Keratinocyte (primary cell): ENCODE measurements around the gene DNAJA3. TPM values are rescaled to one million over a fixed set of nuclear protein-coding genes. Genes with fewer than 3 reads are reported as not detected.

Experiments used
- DNase-seq: peaks from one replicate; pipeline ENCODE4 v3.0.0-alpha.2; 2011; ENCODE audit warnings: low read depth, missing footprints, low spot score
- FAIRE-seq: peaks from 2 replicates; lab custom pipeline; 2011; peaks lifted over from hg19 to GRCh38; lab: Jason Lieb, UNC
- H2AFZ ChIP-seq: 2 replicates; pipeline ENCODE4 v1.6.0; 2012; ENCODE audit warnings: low read length, control low read depth, inconsistent platforms; ENCODE audit not compliant: control insufficient read depth
- H3K27ac ChIP-seq: 2 replicates; pipeline ENCODE4 v1.5.1; 2011; ENCODE audit warnings: low read length; ENCODE audit not compliant: control insufficient read depth, insufficient read depth
- H3K27me3 ChIP-seq: 3 replicates; pipeline ENCODE4 v1.6.0; 2011; ENCODE audit warnings: low read length; ENCODE audit not compliant: control insufficient read depth, insufficient read depth; ENCODE audit errors: extremely low read depth
- H3K36me3 ChIP-seq, 2 experiments: 2 replicates in 1 of 2; 3 replicates in 1 of 2; pipeline ENCODE4 v1.5.1; 2011; ENCODE audit warnings: low read length in 2 of 2, mild to moderate bottlenecking in 1 of 2; ENCODE audit not compliant: control insufficient read depth in 2 of 2, insufficient read depth in 2 of 2; ENCODE audit errors: extremely low read depth in 1 of 2
- H3K4me1 ChIP-seq: 3 replicates; pipeline ENCODE4 v1.5.1; 2011; ENCODE audit warnings: low read length; ENCODE audit not compliant: control insufficient read depth, insufficient read depth; ENCODE audit errors: extremely low read depth
- H3K4me2 ChIP-seq: 3 replicates; pipeline ENCODE4 v1.6.0; 2011; ENCODE audit warnings: low read depth, low read length; ENCODE audit not compliant: control insufficient read depth, insufficient read depth; ENCODE audit errors: extremely low read depth
- H3K4me3 ChIP-seq, 3 experiments: fragments of 200-600 bp in 1 of 3; sonication (generic) in 1 of 3; 2 replicates in 2 of 3; 3 replicates in 1 of 3; pipeline ENCODE4 v1.5.1; 2011 to 2016; ENCODE audit warnings: low read length in 3 of 3, mild to moderate bottlenecking in 3 of 3, control low read depth in 2 of 3, inconsistent platforms in 1 of 3, low read depth in 1 of 3, mixed read lengths in 1 of 3, mixed run types in 1 of 3, moderate library complexity in 1 of 3; ENCODE audit not compliant: control insufficient read depth in 2 of 3, insufficient read depth in 2 of 3; ENCODE audit errors: extremely low read depth in 1 of 3
- H3K79me2 ChIP-seq: 2 replicates; pipeline ENCODE4 v1.6.0; 2012; ENCODE audit warnings: low read length; ENCODE audit not compliant: control insufficient read depth, insufficient read depth
- H3K9ac ChIP-seq: 3 replicates; pipeline ENCODE4 v1.6.0; 2011; ENCODE audit warnings: low read length; ENCODE audit not compliant: control insufficient read depth, insufficient read depth; ENCODE audit errors: extremely low read depth
- H3K9me1 ChIP-seq: 3 replicates; pipeline ENCODE4 v1.6.0; 2011; ENCODE audit warnings: low read length; ENCODE audit not compliant: control insufficient read depth, insufficient read depth; ENCODE audit errors: extremely low read depth
- H3K9me3 ChIP-seq: 2 replicates; pipeline ENCODE4 v1.5.1; 2012; ENCODE audit warnings: low read depth, low read length; ENCODE audit not compliant: control insufficient read depth
- H4K20me1 ChIP-seq: 3 replicates; pipeline ENCODE4 v1.6.0; 2011; ENCODE audit warnings: low read length; ENCODE audit not compliant: control insufficient read depth, insufficient read depth; ENCODE audit errors: extremely low read depth
- EZH2 ChIP-seq: IDR thresholded peaks from one replicate; pipeline ENCODE4 v1.6.1; 2012; ENCODE audit warnings: inconsistent platforms, mild to moderate bottlenecking, low read length, moderate library complexity
- dilution Hi-C: fragments of 300-500 bp; cut with MboI; formaldehyde crosslinking; loops from one replicate; pipeline ENCODE4 v1.7.0; 2020; ENCODE audit warnings: low sequenced_read_pairs; ENCODE audit not compliant: extremely low pct_ligation_motif_present
- polyA plus RNA-seq, 5 experiments: library from polyadenylated mRNA; depleted of rRNA in 3 of 5; stranded (reverse) in 3 of 5; stranded (forward) in 1 of 5; unstranded in 1 of 5; fragments of >200 nt; gene quantifications; 1 replicate in 1 of 5; 2 replicates in 3 of 5; 3 replicates in 1 of 5; pipeline versions ENCODE4 v1.2.1 to v1.2.3, GENCODE V29; 2011 to 2012; ENCODE audit warnings: missing spikeins in 2 of 5, low read depth in 1 of 5, low replicate concordance in 1 of 5
- TF ChIP-seq, protein P1 (sequence below), 3 experiments: IDR thresholded peaks in 1 of 3; conservative IDR thresholded peaks in 1 of 3; optimal IDR thresholded peaks in 1 of 3; 2 replicates in 2 of 3; 3 replicates in 1 of 3; pipeline versions ENCODE3 to v1.5.1; 2011; ENCODE audit warnings: low read length in 3 of 3, mild to moderate bottlenecking in 3 of 3, moderate library complexity in 2 of 3, control low read depth in 1 of 3, inconsistent platforms in 1 of 3; ENCODE audit not compliant: insufficient read depth in 2 of 3; ENCODE audit errors: extremely low read depth in 1 of 3

Gene DNAJA3
- polyA plus RNA-seq, 1 donor (not counting 4 experiments of a cell fraction or from before 2014, with no cell fraction given) = 48.4 TPM

DNA sequence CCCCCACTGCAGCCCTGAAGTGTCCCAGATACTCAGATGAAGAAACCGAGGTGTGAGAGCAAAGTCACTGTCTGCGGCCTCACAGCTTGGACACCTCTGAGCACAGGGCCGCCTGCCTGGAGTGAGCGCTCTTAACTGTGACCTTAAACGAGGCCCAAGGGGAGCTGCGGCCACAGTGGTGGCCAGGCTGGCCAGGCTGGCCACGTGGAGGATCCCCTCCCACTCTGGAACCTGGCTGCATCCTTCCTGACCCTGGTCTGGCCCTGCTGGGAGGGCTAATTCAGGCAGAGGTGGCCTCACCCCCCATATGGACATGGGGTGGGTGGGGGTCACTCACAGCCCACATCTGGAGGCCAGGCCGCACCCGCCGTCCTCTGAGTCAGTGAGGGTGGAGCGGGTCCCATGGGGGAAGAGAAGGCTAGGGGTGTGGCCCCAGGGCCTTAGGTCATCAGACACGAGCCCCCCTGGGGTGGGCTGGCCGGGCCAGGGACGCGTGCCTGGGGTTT is 47.5 kb upstream of the DNAJA3 start:
- H3K4me1 ChIP-seq = peaks cover 18% of the 10 kb centered on the region
- peaks cover 4 to 11% of the 10 kb centered on the region in 2 experiments for H3K36me3 ChIP-seq
- no peak for FAIRE-seq

DNA sequence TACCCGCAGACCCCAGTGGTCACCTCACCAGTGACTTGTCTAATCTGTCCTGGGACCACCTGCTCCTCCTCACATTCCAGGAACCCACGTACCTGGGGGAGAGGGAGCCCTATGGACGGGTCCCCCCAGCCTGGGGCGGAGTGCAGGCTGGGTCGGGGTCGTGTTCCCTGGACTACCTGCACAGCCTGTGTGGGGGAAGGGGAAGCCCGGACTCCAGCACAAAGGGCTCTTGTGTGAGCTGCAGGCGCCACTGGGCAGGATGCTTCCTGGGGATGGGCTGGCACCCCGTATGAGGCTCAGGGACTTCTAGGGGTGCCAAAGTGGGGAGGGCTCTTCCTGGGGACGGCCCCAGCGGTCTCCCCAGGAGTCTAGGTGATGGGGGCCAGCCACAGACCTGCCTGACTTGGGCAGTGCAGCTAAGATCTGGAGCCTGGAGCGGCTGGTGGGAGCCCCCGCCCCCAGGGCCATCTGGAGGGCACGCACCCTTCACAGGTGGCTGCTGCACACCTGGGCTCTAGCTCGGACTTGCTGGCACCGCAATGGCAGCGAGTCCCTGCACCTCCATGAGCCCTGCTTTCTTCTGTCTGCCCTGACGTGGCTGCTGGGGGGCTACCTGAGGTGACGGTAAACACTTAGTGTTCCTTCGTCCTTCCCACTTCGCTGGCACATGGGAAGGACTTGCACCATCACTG is 46.5 kb upstream of the DNAJA3 start:
- Histone ChIP-seq H3K9me3 (no peaks in the 10 kb centered on the region), H3K27me3 (no peaks in the 10 kb centered on the region), H3K4me3 (no peak overlapping the region), H3K4me1 (peaks cover 10% of the 10 kb centered on the region), H4K20me1 (no peaks in the 10 kb centered on the region), H3K4me2 (no peak overlapping the region), H3K27ac (no peak overlapping the region), H2AFZ (no peak overlapping the region), H3K9ac (no peak overlapping the region), H3K9me1 (no peaks in the 10 kb centered on the region), H3K79me2 (no peaks in the 10 kb centered on the region), H3K36me3 (peaks cover 7 to 11% of the 10 kb centered on the region in 2 experiments)
- TF ChIP-seq, protein P1, sequence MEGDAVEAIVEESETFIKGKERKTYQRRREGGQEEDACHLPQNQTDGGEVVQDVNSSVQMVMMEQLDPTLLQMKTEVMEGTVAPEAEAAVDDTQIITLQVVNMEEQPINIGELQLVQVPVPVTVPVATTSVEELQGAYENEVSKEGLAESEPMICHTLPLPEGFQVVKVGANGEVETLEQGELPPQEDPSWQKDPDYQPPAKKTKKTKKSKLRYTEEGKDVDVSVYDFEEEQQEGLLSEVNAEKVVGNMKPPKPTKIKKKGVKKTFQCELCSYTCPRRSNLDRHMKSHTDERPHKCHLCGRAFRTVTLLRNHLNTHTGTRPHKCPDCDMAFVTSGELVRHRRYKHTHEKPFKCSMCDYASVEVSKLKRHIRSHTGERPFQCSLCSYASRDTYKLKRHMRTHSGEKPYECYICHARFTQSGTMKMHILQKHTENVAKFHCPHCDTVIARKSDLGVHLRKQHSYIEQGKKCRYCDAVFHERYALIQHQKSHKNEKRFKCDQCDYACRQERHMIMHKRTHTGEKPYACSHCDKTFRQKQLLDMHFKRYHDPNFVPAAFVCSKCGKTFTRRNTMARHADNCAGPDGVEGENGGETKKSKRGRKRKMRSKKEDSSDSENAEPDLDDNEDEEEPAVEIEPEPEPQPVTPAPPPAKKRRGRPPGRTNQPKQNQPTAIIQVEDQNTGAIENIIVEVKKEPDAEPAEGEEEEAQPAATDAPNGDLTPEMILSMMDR (optimal IDR thresholded peaks at IDR 0.05 in 1 of 3, IDR thresholded peaks at IDR 0.05 in 1 of 3, conservative IDR thresholded peaks at IDR 0.05 in 1 of 3; ENCODE audit: extremely low read depth in 1 of 3, insufficient read depth in 2 of 3, low read length in 3 of 3) = no peak
- TF ChIP-seq EZH2 = no peak
- DNase-seq (no peak), FAIRE-seq (no peak)
- dilution Hi-C loops = no loop called here

More for the DNA sequence above, 47.5 kb upstream of the DNAJA3 start:
- Histone ChIP-seq H3K27ac (no peak overlapping the region), H2AFZ (no peak overlapping the region), H3K79me2 (no peaks in the 10 kb centered on the region), H3K9ac (no peak overlapping the region), H3K9me1 (no peaks in the 10 kb centered on the region), H3K27me3 (no peaks in the 10 kb centered on the region), H4K20me1 (peaks cover 3% of the 10 kb centered on the region), H3K4me2 (no peak overlapping the region), H3K9me3 (no peaks in the 10 kb centered on the region), H3K4me3 (no peak overlapping the region)
- TF ChIP-seq, protein P1 (optimal IDR thresholded peaks at IDR 0.05 in 1 of 3, IDR thresholded peaks at IDR 0.05 in 1 of 3, conservative IDR thresholded peaks at IDR 0.05 in 1 of 3; ENCODE audit: extremely low read depth in 1 of 3, insufficient read depth in 2 of 3, low read length in 3 of 3) = no peak
- no peak for TF ChIP-seq EZH2
- no peak for DNase-seq
- dilution Hi-C loops = no loop called here
